GM20431 (cell line): ENCODE data around the gene ECM1.

Source experiments
- in situ Hi-C: fragments of 300-500 bp; cut with MseI, MboI; formaldehyde crosslinking; loops from one replicate; pipeline ENCODE4 v1.15.0; 2020; ENCODE audit warnings: low sequenced_read_pairs; ENCODE audit not compliant: unreplicated experiment

Gene ECM1

DNA sequence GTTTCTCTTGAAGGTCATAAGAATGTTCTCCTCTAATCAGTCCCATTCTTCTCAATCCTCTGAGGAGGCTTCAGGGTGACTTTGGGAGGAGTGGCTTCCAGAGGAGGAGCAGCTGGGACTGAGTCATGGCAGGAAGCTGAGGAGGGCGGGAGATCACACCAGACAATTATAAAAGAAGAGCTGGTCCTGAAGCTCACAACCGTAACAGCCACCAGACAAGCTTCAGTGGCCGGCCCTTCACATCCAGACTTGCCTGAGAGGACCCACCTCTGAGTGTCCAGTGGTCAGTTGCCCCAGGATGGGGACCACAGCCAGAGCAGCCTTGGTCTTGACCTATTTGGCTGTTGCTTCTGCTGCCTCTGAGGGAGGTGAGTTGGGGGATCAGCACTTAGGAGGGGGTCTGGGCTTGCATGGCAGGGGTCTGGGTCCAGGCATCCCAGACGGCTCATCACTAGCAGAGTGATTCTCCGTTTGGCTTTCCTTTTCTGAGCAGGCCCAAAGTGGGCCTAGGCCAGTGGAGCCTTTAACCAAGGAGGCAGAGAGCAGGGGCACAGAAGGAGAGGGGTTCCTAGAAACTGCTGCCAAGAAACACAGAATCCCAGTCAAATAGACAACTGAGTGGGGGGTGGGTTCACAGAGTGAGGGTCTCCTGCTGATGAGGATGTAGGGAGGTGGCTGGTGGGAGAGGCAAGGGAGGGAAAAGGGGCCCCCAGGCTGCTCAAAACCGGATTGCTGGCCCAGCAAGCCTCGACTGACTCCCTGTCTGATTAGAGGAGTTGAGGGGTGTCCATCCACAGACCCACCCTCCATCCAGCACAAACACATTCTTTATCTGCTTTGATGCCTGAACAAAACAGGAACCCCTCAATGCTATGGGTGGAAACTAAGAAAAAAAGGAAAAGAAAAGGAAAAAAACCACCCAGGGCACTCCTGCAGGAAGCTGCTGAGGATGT lies at the start of gene ECM1:
Gene ECM1, plus strand, starts transcription at position 198 of the 953 bp plus-strand sequence. Its CDS starts 101 bp downstream, at position 299.
- in situ Hi-C loops, result no loop called here

DNA sequence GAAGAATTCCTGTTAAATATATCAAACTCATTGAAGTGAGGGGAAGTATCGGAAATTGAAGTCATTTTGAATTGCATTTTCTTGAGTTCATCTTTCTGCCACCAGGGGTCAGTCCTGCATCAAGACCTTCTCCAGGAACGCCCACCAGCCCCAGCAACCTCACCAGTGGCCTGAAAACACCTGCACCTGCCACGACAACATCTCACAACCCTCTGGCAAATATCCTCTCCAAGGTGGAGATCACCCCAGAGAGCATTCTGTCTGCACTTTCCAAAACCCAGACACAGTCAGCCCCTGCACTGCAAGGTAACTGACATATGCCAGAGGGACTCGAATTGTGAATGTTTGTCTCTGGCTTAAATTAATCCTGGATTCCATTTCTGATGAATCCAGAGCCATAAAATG lies 43.5 kb upstream of the ECM1 start:
- in situ Hi-C loops, result no loop called here

DNA sequence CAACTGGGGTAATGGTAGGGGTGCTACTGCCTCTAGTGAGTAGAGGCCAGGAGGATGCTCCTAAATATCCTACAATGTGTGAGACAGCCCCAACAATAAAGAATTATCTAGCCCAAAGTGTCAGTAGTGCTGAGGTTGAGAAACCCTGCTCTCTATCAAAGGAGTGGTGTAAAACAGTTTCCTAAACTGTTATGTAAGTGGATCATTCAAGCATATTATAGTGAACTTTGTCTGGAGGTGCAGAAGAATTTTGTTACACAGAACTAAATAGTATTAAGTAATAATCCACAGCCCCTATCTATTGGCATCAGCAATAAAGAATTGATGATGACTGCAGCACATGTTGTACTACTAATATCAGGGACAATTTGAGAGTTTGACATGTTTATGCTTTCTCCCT lies 40.9 kb upstream of the ECM1 start:
- in situ Hi-C loops, result no loop called here

DNA sequence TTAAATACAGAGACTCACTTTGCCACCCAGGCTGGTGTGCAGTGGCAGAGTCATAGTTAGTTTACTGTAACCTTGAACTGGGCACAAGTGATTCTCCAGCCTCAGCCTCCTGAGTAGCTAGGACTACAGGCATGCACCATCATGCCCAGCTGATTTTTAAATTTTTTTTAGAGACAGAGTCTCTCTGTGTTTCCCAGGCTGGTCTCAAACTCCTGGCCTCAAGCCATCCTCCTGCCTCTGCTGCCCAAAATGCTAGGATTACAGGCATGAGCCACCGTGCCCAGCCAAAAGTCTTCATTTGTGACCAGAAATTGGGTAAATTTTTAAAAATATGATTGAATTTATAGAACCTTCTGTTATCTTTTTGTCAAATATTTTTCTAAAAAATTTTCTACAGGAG lies 38.6 kb upstream of the ECM1 start:
- in situ Hi-C loops, result no loop called here

GRCh38 chr1:150472601-150473200 lies 35.2 kb upstream of the ECM1 start:
- in situ Hi-C loops, result no loop called here

- in situ Hi-C loops, result no loop called here
These were observed 34.2 kb upstream of the ECM1 start for GRCh38 chr1:150473659-150474058.

- in situ Hi-C loops, result no loop called here
These were observed 33.0 kb upstream of the ECM1 start for GRCh38 chr1:150474869-150475268.

- in situ Hi-C loops, result no loop called here
These were observed 31.2 kb upstream of the ECM1 start for GRCh38 chr1:150476754-150477153.

DNA sequence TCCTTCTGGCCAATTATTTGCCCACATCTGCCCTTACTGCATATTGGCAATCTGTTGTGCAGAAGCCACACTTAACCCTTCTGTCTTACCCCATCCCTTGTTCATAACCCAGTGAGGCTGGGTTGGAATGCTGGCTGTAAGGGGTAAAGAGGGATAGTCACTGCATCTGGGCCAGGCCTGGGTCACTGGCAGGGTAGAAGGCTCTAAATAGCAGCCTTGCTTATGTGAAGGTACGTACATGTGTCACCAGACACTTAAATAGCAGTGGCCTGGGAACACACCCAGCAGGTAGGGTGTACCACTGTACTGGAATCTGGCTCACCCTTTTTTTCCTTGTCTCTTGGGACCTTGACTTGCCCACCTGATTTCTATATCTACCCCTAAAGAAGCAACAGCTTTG lies 30.6 kb upstream of the ECM1 start:
- in situ Hi-C loops, result no loop called here

GRCh38 chr1:150477733-150478132 lies 30.2 kb upstream of the ECM1 start:
- in situ Hi-C loops, result no loop called here

GRCh38 chr1:150479370-150479769 lies 28.5 kb upstream of the ECM1 start:
- in situ Hi-C loops, result no loop called here

DNA sequence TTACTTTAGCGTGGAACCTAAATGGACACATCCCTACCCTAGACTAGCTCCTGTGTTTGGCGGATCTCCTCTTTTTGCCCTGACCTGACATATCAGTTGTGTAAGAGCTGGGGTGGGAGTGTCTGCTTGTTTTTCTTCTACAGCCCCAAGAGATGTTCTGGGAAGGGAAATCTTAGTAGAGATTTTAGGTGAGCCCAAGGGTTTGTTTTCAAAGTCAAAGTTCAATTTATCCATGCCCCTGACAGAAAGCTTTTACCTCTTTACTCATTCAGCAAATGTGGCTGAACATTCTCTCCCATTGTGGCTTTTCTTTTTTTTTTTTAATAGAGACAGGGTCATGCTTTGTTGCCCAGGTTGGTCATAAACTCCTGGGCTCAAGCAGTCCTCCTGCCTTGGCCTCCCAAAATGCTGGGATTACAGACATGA lies 28.0 kb upstream of the ECM1 start:
- in situ Hi-C loops, result no loop called here

DNA sequence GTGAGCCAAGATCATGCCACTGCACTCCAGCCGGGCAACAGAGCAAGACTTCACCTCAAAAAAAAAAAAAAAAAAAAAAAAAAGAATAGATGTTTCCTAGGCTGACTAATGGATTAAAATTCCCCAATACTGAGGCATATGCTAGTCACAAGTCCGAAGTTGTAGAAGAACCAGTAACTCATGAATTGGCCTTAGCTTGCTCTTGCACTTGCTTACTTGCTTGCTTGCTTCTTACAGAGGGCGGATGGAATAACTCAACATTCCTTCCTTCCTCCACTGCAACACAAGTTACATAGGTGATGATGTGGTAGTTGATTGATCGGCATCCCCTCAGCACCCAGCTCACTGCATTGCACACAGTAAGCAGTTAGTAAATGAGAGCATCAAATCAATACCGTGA lies 23.5 kb upstream of the ECM1 start:
- in situ Hi-C loops, result no loop called here

DNA sequence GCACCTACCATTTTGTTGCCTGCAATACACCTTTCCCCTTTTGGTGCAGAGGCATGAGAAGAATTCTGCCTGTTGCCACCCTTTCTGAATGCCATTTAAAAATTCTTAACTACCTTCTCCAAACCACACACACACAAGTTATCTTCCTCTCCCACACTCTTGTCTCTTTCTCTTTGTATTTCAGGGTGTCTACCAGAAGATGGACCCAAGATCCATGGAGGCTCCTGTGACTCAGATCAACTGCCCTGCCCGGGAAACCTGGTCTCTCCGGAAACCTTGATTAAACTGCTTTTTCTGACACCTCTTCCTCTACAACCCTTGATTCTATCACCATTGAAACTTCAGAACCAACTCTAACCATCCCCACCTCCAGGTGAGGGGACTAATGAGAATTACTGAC lies 23.0 kb upstream of the ECM1 start:
- in situ Hi-C loops, result no loop called here

DNA sequence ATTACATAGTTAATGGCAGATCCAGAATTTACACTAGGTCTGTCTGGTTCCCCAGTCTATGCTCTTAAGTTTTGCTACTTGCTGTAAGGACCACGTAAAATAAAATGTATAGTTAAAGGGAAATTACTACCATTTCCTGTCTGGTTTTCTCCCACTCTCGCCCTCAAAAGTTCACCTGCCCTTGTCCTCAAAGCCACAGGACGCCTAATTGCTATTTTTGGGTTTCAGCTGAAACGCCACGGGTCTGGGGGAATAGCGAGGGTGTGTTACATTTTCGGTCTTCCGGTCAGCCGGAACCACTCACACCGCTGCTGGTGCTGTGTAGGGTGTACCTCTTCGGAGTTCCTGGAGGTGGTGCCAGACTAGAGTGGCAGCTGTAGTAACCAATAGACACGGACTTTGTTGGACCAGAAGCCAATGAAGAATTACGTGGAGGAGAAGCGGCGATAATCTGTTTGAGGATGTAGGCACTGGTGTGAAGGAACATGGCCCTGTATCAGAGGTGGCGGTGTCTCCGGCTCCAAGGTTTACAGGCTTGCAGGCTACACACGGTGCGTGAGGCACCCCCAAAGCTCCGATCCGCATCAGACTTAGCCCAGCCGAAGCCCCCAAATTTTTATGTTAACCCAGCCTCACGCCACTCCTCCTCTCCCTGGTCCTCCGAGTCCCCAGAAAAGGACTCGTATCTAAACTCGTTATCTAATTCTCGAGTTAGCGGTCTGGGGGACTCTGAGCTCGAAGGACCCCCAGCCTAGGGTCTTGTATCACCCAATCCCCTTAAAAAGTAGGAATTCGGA lies 20.7 kb upstream of the ECM1 start, which contains the start of gene TARS2:
Gene TARS2, plus strand, starts transcription at position 454 of the 797 bp plus-strand sequence. Its CDS starts 32 bp downstream, at position 486.
- in situ Hi-C loops, result no loop called here

GRCh38 chr1:150487763-150488115 lies 20.2 kb upstream of the ECM1 start:
- in situ Hi-C loops, result no loop called here

- in situ Hi-C loops, result no loop called here
These were observed 14.7 kb upstream of the ECM1 start for GRCh38 chr1:150493175-150493574.

DNA sequence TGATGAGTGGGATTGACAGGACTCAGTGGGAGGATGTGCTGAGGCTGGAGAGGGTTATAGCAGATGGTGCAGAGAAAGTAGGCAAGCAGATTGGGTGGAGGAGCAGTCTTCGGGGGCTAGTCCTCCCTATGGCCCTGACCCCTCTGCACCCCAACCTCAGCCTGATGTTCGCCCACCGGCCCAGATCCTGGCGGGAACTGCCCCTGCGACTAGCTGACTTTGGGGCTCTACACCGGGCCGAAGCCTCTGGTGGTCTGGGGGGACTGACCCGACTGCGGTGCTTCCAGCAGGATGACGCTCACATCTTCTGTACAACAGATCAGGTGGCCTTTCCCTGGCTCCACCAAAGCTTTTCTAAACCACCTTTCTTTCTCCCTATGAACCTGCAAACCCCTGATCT lies 9.6 kb upstream of the ECM1 start:
- in situ Hi-C loops, result no loop called here

DNA sequence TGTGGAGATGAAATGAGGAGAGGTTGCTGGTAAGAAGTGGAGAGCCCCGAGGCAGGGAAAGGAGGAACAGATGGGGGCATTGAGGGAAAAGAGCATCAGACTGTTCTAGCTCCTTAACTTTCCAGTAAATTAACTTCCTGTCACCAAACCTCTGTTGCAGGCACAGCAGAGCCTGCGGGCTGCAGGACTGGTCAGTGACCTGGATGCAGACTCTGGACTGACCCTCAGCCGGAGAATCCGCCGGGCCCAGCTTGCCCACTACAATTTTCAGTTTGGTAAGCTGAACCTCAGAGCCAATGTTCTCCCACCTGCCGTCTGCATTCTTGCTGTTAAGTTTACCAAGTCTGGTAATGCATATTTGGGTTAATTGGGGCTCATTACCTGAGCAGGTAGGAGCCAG lies 2.5 kb upstream of the ECM1 start:
- in situ Hi-C loops, result no loop called here

DNA sequence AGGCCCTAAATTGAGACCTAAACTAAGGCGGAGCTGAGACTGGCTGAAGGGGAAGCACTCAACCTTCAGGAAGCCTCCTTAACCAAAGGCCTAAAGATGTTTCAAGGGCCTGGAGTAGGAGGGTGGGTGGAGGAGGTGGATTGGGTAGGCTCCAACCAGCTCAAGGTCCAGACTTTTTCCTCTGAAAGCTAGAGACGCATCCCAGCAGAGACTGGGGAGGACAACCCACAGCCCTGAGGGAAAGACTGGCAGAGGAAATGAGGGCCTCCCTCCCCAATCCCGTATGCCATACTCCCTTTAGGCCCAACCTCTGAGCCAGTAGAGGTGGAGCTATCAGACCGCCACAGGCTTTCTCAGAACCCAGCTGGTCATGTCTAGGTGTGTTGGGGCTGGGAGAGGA lies 1.1 kb downstream of the ECM1 start:
- in situ Hi-C loops, result no loop called here

GRCh38 chr1:150511551-150511950 lies 3.6 kb downstream of the ECM1 start:
- in situ Hi-C loops, result no loop called here
